GM19468 (cell line): ENCODE data around the gene USP31.
"Not testable (repeated sequence)": the region's sequence is repeated elsewhere in the genome, so short reads cannot be mapped to it uniquely, and the experiment has no call there.

Experiments
- ATAC-seq: cut with Tn5 transposase; IDR thresholded peaks from one replicate; pipeline ENCODE4 v1.9.1; 2021; ENCODE audit warnings: mild to moderate bottlenecking, moderate library complexity, moderate number of reproducible peaks; ENCODE audit not compliant: unreplicated experiment; ENCODE audit errors: extremely low read depth

The USP31 gene

DNA sequence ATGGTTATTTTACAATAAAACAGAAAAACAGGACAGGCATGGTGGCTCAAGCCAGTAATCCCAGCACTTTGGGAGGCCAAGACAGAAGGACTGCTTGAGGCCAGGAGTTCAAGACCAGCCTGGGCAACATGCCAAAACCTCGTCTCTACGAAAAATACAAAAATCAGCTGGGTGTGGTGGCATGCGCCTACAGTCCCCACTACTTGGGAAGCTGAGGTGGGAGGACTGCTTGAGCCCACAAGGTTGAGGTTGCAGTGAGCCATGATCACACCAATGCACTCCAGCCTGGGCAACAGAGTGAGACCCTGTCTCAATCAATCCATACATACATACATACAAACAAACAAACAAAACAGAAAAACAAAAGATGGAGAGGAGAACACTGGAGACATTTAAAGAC lies 45.6 kb downstream of the USP31 start:
- ATAC-seq: no peak

DNA sequence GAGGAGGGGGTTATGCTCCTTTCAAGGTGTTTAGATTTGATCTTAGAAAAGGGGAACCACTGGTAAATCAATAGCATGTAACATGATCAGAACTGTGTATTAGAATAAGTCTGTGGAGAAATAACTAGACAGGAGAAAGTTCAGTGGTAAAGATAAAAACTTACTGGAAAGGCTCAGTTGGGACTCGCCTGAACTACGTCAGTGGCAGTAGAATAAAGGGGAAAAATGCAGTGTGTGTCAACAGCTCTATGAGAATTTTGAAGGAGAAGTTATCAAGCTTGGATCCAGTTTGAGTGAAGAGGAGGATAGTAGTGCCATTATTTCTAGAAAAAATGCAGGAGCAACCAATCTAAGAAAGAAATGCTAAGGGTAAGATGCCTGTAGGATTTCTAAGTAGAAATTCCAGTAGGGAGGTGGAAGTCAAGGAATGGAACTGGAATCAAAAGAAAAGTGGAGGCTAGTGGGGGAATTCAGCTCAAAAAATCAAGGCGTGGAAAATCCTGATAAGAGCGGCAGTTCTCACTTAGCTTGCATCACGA lies 48.2 kb downstream of the USP31 start:
- ATAC-seq: no peak

DNA sequence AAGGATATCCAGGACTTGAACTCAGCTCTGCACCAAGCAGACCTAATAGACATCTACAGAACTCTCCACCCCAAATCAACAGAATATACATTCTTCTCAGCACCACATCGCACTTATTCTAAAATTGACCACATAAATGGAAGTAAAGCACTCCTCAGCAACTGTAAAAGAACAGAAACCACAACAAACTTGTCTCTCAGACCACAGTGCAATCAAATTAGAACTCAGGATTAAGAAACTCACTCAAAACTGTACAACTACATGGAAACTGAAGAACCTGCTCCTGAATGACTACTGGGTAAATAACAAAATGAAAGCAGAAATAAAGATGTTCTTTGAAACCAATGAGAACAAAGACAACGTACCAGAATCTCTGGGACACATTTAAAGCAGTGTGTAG lies 52.8 kb downstream of the USP31 start:
- not testable (repeated sequence) for ATAC-seq

DNA sequence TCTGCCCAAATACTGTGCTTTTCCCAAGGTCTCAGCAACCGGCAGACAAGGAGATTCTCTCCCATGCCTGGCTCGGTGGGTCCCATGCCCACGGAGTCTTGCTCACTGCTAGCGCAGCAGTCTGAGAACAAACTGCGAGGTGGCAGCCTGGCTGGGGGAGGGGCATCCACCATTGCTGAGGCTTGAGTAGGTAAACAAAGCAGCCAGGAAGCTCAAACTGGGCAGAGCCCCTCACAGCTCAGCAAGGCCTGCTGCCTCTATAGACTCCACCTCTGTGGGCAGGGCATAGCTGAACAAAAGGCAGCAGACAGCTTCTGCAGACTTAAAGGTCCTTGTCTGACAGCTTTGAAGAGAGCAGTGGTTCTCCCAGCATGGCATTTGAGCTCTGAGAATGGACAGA lies 55.1 kb downstream of the USP31 start:
- ATAC-seq: not testable (repeated sequence)

DNA sequence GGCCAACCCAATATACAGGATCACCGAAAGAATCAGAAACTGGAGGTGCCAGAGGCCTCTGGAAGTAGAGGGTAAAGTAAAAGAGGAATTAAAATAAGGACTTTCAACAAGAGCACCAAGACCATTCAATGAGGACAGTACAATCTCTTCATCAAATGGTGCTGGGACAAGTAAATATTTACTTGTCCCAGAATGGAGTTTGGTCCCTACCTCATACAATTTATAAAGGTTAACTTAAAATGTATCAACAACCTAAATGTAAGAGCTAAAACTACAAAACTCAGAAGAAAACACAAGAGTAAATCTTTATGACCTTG lies 56.5 kb downstream of the USP31 start:
- no peak for ATAC-seq

DNA sequence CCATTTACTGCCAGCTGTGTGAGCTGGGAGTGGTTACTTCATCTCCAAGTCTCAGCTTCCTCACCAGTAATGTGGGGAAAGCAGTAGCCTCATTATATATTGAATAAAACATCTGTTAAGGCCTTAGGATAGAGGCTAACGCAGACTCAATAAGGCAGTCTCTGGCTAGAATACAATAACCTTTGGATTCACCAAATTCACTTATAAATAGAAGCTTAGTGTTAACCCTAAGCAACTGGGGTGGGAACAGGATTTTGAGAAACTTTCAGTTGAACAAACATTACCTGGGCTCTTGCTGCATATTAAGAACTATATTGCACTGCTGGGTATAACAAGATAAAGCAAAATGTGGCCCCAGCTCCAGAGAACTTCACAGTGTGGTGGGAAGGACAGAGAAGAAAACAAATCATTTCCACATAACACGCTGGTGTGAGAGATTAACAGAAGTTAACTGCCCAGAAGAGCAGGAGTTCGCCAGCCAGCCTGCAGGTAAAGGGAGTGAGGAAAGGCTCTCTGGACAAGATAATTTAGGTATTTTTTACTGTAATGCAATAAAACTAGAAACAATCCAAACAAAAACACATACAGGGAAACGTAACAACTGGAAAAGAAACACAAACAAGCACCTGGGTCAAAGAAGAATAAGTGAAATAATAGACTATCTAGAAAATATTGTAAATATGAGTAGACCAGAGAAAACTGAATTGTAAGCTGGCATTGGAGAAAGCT lies 57.0 kb downstream of the USP31 start:
- ATAC-seq: no peak

DNA sequence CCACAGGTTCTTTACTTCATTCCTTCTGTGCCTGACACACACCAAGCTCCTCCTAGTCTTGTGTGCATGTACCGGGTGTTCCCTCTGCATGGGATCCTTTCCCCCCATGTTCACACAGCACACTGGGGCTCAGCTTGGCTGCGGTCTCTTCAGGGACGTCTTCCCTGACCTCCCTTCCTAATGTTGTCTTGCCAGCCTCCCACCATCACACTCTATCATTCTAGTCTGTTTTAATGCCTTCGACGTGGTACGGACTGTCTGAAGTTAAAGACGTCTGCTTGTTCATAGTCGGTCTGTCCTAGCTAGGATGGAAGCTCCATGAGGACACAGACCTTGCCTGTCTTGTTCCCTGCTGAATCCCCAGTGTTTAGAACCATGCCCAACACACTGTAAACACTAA lies 60.1 kb downstream of the USP31 start:
- ATAC-seq: no peak

DNA sequence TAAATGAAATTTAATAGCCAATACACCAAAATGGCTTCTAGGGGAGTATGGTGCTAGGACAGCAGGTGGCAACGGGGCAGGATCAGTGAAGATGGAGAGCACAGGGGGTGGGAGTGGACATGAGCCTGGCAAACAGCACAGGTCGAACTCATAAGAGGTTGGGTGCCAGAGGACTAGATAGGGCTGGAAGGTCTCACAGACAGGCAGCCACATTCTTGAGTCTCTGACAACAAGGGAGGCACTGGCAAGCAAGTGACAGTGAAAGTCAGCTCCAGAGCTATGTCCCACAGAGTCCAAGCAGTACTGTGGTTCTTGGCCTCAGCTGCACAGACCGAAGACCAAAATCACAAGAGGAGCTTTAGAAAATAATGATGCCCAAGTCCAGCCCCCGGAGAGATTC lies 61.2 kb downstream of the USP31 start:
- no peak for ATAC-seq

DNA sequence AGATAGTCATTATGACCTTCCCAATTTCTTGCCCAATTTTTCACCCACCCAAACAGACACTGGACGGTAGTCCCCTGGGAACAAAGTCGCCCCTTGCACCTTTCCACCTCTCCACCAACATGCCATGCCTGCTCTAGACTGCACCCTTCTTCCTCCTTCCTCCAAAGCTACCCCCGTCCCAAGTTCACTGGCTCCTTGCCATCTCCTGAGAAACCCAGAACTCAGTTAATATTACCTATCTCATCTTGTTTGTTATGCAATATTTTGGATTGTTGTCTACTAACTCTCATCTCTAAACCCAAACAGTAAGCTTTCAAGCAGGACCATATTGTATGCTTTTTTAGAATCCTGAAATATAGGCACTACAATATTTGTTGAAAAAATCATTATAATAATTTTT lies 63.3 kb downstream of the USP31 start:
- no peak for ATAC-seq

DNA sequence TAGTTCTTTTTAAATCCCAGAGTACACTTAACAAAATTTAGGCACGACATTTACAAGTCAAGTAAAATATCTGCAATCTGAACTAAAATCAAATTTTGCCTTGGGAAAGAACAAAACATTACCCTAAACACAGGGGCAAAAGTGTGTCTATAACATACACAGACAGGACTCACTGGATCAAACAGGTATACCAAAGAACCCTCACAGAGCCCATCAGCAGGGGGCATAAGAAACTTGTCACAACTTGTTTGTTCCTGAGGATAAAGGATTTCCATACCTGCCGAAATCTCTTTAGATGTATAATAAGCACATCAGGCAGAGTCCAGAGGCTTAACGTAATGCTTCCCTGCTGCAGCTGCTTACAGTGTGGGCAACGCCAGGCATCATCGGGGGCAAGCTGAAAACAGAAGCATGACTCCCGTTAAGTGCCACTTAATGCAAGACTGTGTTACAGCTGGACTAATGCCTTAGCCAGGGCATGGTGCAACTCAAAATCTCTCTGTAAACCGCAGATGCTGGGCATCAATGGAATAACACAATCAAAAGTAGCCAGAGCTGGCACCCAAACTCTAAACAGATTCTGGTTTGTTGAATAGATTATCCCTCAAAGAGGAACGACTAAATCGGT lies 67.0 kb downstream of the USP31 start:
- no peak for ATAC-seq

DNA sequence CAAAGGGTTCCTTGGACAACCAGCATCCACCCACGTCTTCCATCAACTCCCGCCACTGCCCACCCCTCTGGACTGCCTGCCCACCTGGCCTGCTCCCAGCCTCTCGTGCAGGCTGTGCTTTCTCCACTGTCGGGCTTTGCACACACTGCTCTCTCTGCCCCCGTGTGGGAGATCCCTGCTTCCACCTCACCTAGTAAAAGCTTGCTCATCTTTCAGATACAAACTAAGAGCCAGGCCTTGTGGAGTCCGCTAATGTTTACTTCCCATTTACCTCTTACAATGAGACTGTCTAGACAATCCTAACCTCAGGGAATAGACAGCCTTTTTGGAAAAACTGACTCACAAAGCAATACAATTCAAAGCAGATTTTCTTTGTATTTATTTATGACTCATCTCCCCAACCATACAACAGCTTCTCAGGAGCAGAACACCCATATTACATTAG lies 67.6 kb downstream of the USP31 start:
- ATAC-seq: no peak

DNA sequence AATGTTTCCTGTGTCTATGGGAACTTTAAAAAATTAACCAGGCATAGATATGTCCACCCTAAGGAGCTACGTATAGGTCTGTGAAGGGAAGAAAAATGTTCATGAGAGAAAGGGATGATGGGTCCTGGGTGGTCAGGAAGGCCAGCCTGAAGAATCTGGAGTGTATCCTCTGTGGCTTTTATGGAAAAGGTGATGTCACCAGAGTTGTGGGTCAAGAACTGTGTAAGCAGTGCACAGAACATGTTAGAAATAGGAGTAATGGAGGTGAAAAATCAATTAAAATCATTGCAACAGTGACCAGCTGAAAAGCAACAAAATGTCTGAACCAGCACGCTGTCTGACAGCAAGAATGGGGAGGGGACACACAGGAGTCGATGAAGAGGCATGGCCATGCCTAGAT lies 68.5 kb downstream of the USP31 start:
- ATAC-seq: no peak

DNA sequence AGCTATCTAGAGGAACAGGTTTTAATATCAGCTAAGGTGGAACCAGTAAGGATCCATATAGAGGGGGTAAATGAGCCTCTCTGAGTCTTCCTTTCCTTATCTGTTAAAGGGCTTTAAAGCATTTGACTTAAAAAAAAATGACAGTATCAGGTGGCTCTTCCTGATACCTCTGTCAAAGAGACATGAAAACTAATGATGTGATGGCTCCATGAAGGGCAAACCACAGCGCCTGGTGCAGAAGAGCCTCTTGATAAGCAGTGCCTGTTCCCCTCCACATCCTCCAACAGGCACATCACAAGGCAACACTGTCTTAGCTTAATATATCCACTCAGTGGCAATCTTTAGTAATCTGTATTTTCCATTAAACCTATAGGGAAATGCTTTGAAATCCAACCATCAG lies 68.9 kb downstream of the USP31 start:
- ATAC-seq: no peak

DNA sequence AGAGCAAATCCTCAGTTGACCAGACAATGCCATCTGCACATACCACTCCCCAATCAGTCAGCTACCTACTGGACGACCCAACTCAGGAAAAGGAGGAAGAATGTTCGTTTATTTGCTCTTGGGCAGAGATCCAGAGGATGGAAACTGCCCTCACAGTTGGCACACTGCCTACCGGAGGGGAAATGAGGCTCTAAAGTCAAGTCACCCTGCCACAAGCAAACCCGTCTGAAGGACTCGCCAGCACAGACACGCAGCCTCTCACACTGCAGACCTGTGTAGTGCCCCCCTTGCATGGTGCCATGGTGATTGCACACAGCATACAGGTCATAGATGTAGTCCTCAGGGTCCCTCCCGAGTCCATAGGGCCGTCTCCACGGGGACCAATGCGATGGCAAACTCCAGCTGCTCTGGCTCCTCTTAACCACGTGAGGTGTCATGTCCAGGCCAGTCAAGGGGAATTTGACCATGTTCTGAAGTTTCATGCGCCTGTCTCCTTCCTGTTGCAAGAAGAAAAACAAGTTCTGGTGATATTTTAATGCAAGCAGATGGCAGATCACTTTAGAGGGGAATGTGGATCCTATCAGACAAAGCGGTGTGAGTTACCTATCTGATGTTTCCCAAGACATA lies 69.5 kb downstream of the USP31 start:
- no peak for ATAC-seq

DNA sequence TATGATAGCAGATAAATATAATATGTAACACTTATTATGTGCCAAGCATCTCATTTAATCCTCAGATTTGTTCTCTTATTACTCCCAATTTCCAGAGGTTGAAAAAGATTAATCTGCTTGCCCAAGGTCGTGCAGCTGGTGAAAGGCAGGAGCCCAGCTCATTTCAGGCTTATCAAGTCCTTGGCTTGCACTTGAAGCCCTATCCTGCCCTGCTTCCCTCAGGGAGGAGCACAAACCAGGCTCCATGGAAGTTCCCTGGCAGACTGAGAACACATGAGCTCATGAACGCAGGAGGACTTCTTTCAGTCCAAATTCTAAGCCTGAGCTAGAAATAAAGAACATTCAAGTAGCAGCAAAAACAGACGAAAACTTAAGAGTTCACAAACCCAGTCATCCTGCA lies 74.8 kb downstream of the USP31 start:
- no peak for ATAC-seq

DNA sequence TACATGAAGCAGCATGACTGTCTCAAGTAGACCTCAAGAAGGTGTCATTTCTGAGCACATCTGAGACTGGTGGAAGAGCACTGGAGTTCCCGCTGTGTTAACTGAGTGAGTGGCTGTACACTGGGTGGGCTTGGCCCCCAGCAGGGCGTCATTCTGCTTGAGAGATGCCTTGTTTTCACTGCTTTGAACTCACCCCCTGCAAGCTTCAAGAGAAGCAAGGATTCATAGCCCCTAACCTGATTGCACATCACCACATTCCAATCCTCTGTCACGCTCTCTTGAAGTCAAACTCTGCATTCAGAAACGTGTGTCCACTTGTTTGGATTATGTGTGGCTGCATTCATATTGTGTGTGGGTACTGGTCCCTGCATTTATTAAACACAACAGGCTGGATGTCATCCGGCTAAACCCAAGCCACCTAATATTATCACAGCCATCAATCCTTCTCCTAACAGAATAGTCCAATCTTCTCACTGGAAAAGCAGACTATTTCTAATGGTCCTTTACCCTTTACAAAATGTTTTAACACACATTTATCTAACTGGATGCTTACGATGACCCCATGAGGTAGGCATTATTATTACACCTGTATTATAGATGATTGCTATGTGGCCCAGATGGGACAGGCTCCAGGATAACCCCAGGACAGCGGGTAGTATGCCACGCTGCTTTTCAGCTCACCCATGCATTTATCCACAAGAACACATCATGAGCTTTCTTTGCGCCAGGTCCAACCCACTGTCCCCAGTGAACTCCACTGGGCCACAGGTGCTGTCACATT lies 76.3 kb downstream of the USP31 start:
- ATAC-seq: no peak

DNA sequence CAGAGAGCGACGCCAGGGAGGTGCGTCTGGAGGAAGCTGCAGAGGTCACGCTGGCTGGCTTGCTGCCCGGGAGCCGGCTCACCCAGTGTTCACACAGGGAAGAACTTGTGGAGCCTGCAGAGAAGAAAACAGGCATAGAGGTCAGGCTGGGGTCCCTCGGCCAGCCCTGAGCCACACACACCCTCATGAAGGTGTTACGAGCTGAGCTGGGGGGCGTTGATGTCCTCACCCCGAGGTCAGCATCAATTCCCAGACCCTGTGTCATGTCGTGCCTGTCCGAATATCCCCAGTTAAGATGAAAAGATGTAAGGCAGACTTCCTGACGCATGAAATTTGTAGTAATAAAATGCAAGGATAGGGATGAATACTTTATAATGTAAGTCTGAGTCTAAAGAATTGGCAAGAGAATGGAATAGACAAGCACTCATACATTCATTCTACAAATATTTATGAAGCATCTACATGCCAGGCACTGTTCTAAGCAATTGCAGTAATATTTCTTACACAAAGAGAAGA lies 77.1 kb downstream of the USP31 start:
- ATAC-seq: no peak

DNA sequence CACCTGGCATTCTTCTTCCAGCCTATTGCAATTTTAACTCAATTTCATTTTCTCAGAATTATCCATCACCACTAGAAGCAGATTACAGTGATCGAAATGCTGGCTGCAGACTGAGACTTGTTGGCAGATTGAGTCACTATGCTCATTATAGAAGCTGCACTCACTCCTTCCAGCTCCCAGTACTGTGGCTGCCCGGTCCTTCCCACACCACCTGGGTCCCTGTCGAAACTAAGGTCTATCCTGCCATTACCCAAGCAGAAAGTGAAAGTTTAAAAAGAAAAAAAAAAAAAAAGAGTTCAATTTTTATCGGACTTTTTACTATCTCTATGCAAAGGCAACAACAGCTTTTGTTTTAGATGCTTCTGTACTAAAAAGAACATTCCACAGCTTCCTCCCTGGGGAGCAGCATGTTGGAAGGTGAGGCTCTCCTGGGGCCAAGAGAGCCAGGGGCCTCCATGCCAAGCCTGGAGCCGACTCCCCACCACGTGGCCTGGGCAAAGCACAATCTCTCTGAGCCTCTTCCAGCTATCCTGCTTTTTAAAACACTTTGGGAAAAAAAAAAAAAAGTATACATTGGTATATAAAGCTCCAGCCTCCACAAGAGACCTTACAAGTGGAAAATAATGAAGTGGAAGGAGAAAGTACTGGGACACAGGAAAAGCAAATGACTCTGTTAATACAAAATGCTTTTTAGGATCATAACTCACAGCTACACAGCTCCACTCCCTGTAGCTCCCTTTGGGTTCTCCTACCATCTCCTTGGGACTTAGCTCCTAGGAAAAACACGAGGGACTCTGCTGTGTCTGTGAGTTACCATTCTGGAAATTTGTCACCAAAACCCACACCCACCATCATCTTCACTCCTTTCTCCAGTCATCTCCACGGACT lies 77.8 kb downstream of the USP31 start:
- ATAC-seq: no peak

DNA sequence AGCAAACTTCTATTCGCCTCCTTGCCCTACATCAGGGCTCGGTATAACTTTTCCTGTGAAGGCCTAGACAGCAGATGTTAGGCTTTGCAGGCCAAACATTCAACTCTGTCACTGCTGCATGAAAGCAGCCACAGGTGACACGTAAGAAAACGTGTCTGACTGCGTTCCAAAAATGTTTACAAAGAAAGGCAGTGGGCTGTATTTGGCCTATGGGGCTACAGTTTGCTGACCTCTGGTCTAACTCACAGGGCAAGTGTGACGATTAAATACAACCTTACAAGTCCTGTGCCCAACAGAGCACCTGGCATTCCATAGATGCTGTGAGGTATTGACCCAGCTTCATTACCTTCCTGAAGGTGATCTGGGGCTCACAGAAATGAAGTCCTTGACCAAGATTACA lies 79.4 kb downstream of the USP31 start:
- ATAC-seq: no peak
